ENCODE measurements around the gene SNX22.

SNX22 gene

GRCh38 chr15:64197425-64197824 lies 45.9 kb downstream of the SNX22 start:
- H3K36me3 ChIP-seq (ENCODE audit: control insufficient read depth, insufficient read depth, low read length) = peaks cover 4% of the 10 kb centered on the region
- no peaks in the 10 kb centered on the region for H3K9me3 ChIP-seq (ENCODE audit: control insufficient read depth, insufficient read depth, low read length)
- no peaks in the 10 kb centered on the region for H3K27me3 ChIP-seq (ENCODE audit: control insufficient read depth, insufficient read depth, low read length)
- H3K4me3 ChIP-seq (ENCODE audit: low read depth, low read length) = no peak overlapping the region
- no peak overlapping the region for H3K9ac ChIP-seq (ENCODE audit: low read depth, low read length)
- no peaks in the 10 kb centered on the region for H3K4me1 ChIP-seq (ENCODE audit: control insufficient read depth, insufficient read depth, low read length)

DNA sequence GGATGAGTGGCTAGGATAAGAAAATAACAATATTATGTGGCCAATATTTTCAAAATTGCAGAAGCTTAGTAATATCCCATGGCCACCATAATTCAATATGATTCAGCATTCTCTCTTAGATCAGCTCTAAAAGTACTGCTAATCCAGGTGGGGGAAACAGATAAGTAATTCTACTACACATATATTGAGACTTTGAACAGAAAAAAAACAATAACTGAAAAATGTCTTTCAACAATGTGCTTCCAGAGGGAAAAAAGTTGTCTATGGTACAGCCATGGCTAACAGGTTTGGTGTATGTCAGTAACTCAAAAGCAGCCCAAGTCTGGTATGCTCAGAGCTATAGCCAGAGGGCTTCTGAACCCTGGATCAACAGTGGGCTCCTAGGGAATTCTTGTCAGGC lies 53.7 kb downstream of the SNX22 start:
- Histone ChIP-seq H3K4me1 (ENCODE audit: control insufficient read depth, insufficient read depth, low read length) (no peaks in the 10 kb centered on the region), H3K9me3 (ENCODE audit: control insufficient read depth, insufficient read depth, low read length) (no peaks in the 10 kb centered on the region), H3K4me3 (ENCODE audit: low read depth, low read length) (no peak overlapping the region), H3K36me3 (ENCODE audit: control insufficient read depth, insufficient read depth, low read length) (peaks cover 4% of the 10 kb centered on the region), H3K27me3 (ENCODE audit: control insufficient read depth, insufficient read depth, low read length) (no peaks in the 10 kb centered on the region), H3K9ac (ENCODE audit: low read depth, low read length) (no peak overlapping the region)

Data from iPS-15b (cell line).